ENCODE data around the gene MMP8. TPM values are rescaled to one million over a fixed set of nuclear protein-coding genes. Genes with fewer than 3 reads are reported as not detected.

The MMP8 gene, protein sequence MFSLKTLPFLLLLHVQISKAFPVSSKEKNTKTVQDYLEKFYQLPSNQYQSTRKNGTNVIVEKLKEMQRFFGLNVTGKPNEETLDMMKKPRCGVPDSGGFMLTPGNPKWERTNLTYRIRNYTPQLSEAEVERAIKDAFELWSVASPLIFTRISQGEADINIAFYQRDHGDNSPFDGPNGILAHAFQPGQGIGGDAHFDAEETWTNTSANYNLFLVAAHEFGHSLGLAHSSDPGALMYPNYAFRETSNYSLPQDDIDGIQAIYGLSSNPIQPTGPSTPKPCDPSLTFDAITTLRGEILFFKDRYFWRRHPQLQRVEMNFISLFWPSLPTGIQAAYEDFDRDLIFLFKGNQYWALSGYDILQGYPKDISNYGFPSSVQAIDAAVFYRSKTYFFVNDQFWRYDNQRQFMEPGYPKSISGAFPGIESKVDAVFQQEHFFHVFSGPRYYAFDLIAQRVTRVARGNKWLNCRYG
- not detected for total RNA-seq
- not detected for polyA plus RNA-seq

- no peak within 1 kb of the TSS for H3K27ac ChIP-seq (ENCODE audit: insufficient read depth, low read length, poor library complexity, severe bottlenecking)
- ATAC-seq (ENCODE audit: low read depth in 2 of 2): no peak
- no peak for DNase-seq
- H3K4me1 ChIP-seq (ENCODE audit: control insufficient read depth, insufficient read depth, low read length, poor library complexity, severe bottlenecking): no peaks in the 10 kb centered on the region
- Mint-ChIP-seq H3K27ac (no peak within 1 kb of the TSS), H3K27me3 (no peaks in the 10 kb centered on the region), H3K9me3 (peaks cover 0 to 4% (median 0%) of the 10 kb centered on the region in 7 donors), H3K36me3 (no peaks in the 10 kb centered on the region), H3K4me3 (no peak within 1 kb of the TSS), H3K4me1 (no peaks in the 10 kb centered on the region)
- H3K9me3 ChIP-seq (ENCODE audit: control insufficient read depth in 2 of 2, low read length in 2 of 2): no peaks in the 10 kb centered on the region
- no peak within 1 kb of the TSS for H3K4me3 ChIP-seq (ENCODE audit: low read depth, low read length)
- no peaks in the 10 kb centered on the region for H3K27me3 ChIP-seq (ENCODE audit: control insufficient read depth, insufficient read depth, low read length)
- no peaks in the 10 kb centered on the region for H3K36me3 ChIP-seq (ENCODE audit: control insufficient read depth, insufficient read depth, low read length)
Observed at GRCh38 chr11:102724904-102725500, at the start of gene MMP8. TSS of gene MMP8 (minus strand) at chr11:102724954. CDS start at chr11:102724855, 99 bp downstream.

DNA sequence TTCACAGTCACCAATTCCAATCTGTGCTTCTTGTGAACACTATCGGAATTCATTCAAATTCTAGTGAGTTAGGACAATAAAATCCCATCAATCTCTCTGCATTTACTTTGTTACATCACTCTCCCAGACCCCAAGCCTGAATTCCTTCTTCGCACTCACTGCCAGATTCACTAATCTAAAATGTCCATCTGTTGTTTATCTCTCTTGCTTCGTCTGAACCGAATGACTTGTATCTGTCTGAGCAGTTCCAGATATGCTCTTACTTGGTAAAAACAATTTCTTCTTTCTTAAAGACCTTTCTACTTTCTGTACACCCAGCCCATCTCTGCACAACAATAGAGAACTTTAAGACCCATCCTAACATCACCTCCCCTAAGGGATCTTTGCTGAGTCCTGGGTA, 48.6 kb upstream of the MMP8 start:
- ATAC-seq (ENCODE audit: low read depth in 2 of 2) (no peak), DNase-seq (no peak)
- no peaks in the 10 kb centered on the region for H3K4me1 ChIP-seq (ENCODE audit: control insufficient read depth, insufficient read depth, low read length, poor library complexity, severe bottlenecking)
- H3K4me3 Mint-ChIP-seq: no peak overlapping the region
- no peaks in the 10 kb centered on the region for H3K9me3 ChIP-seq (ENCODE audit: control insufficient read depth in 2 of 2, low read length in 2 of 2)
- H3K4me3 ChIP-seq (ENCODE audit: low read depth, low read length): no peak overlapping the region
- H3K36me3 Mint-ChIP-seq: no peaks in the 10 kb centered on the region
- H3K9me3 Mint-ChIP-seq: peaks cover 0 to 4% (median 0%) of the 10 kb centered on the region in 7 donors
- no peaks in the 10 kb centered on the region for H3K36me3 ChIP-seq (ENCODE audit: control insufficient read depth, insufficient read depth, low read length)
- H3K27ac ChIP-seq (ENCODE audit: insufficient read depth, low read length, poor library complexity, severe bottlenecking): no peak overlapping the region
- no peak overlapping the region for H3K27ac Mint-ChIP-seq
- no peaks in the 10 kb centered on the region for H3K4me1 Mint-ChIP-seq
- peaks cover 4% of the 10 kb centered on the region for H3K27me3 Mint-ChIP-seq
- H3K27me3 ChIP-seq (ENCODE audit: control insufficient read depth, insufficient read depth, low read length): no peaks in the 10 kb centered on the region

DNA sequence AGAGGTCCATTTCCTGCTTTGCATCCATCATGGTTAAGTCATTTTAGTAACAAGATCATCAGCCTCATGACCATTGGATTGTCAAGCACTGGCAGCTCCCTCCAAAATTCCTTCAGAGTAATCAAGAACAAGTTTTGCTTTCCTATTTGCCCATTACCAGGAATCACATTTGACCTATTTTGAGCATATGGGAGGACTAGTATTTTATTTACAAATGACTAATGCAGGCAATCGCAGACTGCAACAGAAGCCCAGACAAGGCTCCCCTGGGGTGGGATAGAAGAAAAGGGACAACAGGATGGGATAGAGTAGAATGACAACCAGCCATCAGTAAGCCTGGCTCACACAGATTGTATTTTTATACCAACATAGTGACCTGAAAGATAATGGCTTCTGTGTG, 46.6 kb upstream of the MMP8 start:
- no peaks in the 10 kb centered on the region for H3K36me3 ChIP-seq (ENCODE audit: control insufficient read depth, insufficient read depth, low read length)
- H3K4me3 Mint-ChIP-seq: no peak overlapping the region
- H3K27ac ChIP-seq (ENCODE audit: insufficient read depth, low read length, poor library complexity, severe bottlenecking): no peak overlapping the region
- no peaks in the 10 kb centered on the region for H3K9me3 ChIP-seq (ENCODE audit: control insufficient read depth in 2 of 2, low read length in 2 of 2)
- peaks cover 4% of the 10 kb centered on the region for H3K27me3 Mint-ChIP-seq
- H3K9me3 Mint-ChIP-seq: peaks cover 0 to 4% (median 0%) of the 10 kb centered on the region in 7 donors
- ATAC-seq (ENCODE audit: low read depth in 2 of 2): no peak
- no peak overlapping the region for H3K27ac Mint-ChIP-seq
- no peak overlapping the region for H3K4me3 ChIP-seq (ENCODE audit: low read depth, low read length)
- DNase-seq: no peak
- no peaks in the 10 kb centered on the region for H3K36me3 Mint-ChIP-seq
- H3K27me3 ChIP-seq (ENCODE audit: control insufficient read depth, insufficient read depth, low read length): peaks cover 3% of the 10 kb centered on the region
- no peaks in the 10 kb centered on the region for H3K4me1 ChIP-seq (ENCODE audit: control insufficient read depth, insufficient read depth, low read length, poor library complexity, severe bottlenecking)
- no peaks in the 10 kb centered on the region for H3K4me1 Mint-ChIP-seq

DNA sequence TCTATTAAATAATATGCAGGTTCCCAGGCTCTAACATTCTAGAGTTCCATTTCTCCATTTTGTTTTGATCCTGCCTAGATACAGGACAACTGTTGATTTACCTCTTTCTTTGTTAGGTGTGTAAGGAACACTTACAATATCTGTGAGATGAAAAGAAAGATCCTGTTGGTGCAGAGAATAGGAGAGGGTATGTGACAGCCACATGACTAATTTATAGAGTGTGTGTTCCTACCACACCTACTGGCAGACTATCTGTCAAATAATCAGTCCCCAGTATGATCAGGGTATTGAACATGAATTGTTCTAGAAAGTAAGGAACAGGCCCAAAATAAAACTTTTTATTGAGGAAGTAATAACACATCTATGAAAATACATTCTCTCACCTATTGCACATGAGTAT, 45.4 kb upstream of the MMP8 start:
- H3K4me3 ChIP-seq (ENCODE audit: low read depth, low read length): no peak overlapping the region
- no peak overlapping the region for H3K4me3 Mint-ChIP-seq
- no peaks in the 10 kb centered on the region for H3K36me3 Mint-ChIP-seq
- no peaks in the 10 kb centered on the region for H3K9me3 ChIP-seq (ENCODE audit: control insufficient read depth in 2 of 2, low read length in 2 of 2)
- no peak for ATAC-seq (ENCODE audit: low read depth in 2 of 2)
- no peaks in the 10 kb centered on the region for H3K36me3 ChIP-seq (ENCODE audit: control insufficient read depth, insufficient read depth, low read length)
- H3K27me3 Mint-ChIP-seq: peaks cover 4% of the 10 kb centered on the region
- no peaks in the 10 kb centered on the region for H3K4me1 ChIP-seq (ENCODE audit: control insufficient read depth, insufficient read depth, low read length, poor library complexity, severe bottlenecking)
- no peaks in the 10 kb centered on the region for H3K4me1 Mint-ChIP-seq
- H3K27ac ChIP-seq (ENCODE audit: insufficient read depth, low read length, poor library complexity, severe bottlenecking): no peak overlapping the region
- peaks cover 0 to 4% (median 0%) of the 10 kb centered on the region in 7 donors for H3K9me3 Mint-ChIP-seq
- peaks cover 3% of the 10 kb centered on the region for H3K27me3 ChIP-seq (ENCODE audit: control insufficient read depth, insufficient read depth, low read length)
- H3K27ac Mint-ChIP-seq: no peak overlapping the region
- DNase-seq: no peak

DNA sequence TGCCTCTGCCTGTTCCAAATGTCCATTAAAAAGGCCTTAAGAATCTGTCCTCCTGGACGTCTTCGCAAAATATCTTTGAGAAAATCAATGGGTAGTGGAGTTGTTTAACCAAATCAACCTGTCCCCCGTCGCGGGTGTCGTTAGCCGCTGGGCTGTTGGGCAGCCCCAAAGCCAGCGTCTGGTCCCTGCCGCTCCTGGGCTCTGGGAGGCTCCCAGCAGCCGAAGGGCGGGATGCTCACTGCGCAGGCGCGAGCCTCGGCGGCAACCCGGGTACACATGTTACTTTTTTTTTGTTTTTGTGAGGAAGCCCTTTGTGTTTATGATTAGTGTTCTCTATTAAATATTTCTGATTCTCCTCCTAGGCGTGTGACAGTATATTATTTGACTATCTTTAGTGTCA, 43.0 kb upstream of the MMP8 start:
- Mint-ChIP-seq H3K4me1 (no peaks in the 10 kb centered on the region), H3K4me3 (no peak overlapping the region), H3K27me3 (peaks cover 4% of the 10 kb centered on the region), H3K9me3 (peaks cover 0 to 4% (median 0%) of the 10 kb centered on the region in 7 donors), H3K27ac (no peak overlapping the region), H3K36me3 (no peaks in the 10 kb centered on the region)
- H3K9me3 ChIP-seq (ENCODE audit: control insufficient read depth in 2 of 2, low read length in 2 of 2): no peaks in the 10 kb centered on the region
- no peak overlapping the region for H3K4me3 ChIP-seq (ENCODE audit: low read depth, low read length)
- peaks cover 3% of the 10 kb centered on the region for H3K27me3 ChIP-seq (ENCODE audit: control insufficient read depth, insufficient read depth, low read length)
- no peak overlapping the region for H3K27ac ChIP-seq (ENCODE audit: insufficient read depth, low read length, poor library complexity, severe bottlenecking)
- no peaks in the 10 kb centered on the region for H3K4me1 ChIP-seq (ENCODE audit: control insufficient read depth, insufficient read depth, low read length, poor library complexity, severe bottlenecking)
- no peaks in the 10 kb centered on the region for H3K36me3 ChIP-seq (ENCODE audit: control insufficient read depth, insufficient read depth, low read length)
- ATAC-seq (ENCODE audit: low read depth in 2 of 2): no peak
- no peak for DNase-seq

DNA sequence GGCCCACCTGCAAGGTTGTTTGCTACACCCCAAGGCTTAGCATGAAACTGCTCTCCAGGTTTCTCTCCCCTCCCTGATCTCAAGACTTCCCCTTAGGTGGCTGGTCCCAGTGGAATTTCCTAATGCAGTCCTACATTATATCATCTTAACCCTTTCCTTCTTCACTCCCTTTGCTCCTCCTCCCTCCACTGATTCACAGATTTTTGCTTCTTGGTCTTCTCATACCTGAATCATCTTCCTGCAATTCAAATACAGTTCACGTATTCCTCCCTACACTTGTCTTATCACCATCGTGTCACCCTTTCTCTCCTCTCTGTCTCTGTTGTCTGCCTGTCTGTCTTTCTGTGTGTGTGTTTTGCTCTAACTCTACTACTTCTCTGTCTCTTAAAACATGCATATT, 38.7 kb upstream of the MMP8 start:
- Mint-ChIP-seq H3K36me3 (no peaks in the 10 kb centered on the region), H3K4me1 (no peaks in the 10 kb centered on the region), H3K27ac (peak overlapping the region in 1 of 3 donors; percentile 88), H3K9me3 (peaks cover 0 to 3% (median 0%) of the 10 kb centered on the region in 7 donors), H3K27me3 (no peaks in the 10 kb centered on the region), H3K4me3 (no peak overlapping the region)
- Histone ChIP-seq H3K27ac (ENCODE audit: insufficient read depth, low read length, poor library complexity, severe bottlenecking) (no peak overlapping the region), H3K36me3 (ENCODE audit: control insufficient read depth, insufficient read depth, low read length) (no peaks in the 10 kb centered on the region), H3K9me3 (ENCODE audit: control insufficient read depth in 2 of 2, low read length in 2 of 2) (no peaks in the 10 kb centered on the region), H3K27me3 (ENCODE audit: control insufficient read depth, insufficient read depth, low read length) (peaks cover 3% of the 10 kb centered on the region), H3K4me3 (ENCODE audit: low read depth, low read length) (no peak overlapping the region), H3K4me1 (ENCODE audit: control insufficient read depth, insufficient read depth, low read length, poor library complexity, severe bottlenecking) (no peaks in the 10 kb centered on the region)
- DNase-seq: no peak
- ATAC-seq (ENCODE audit: low read depth in 2 of 2): no peak

DNA sequence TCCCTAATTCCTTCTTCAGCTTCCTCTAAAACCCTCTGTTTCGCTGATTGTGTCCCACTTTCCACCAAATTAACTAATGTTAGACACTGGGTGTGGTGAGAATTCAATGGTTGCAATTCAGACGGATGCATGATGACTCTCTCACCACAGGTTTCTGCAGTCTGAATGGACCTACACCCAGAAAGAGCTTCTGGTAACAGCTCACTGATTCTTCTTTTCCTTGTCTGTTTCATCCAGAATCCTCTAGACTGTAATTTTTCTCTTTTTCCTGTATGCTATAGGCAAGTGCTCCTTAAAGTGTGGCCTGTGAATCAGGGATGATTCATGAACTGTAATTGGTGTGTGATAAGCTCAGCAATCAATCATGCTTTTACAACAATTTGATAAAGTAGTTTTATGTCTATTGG, 37.6 kb upstream of the MMP8 start:
- peaks cover 3% of the 10 kb centered on the region for H3K27me3 ChIP-seq (ENCODE audit: control insufficient read depth, insufficient read depth, low read length)
- peaks cover under 1% of the 10 kb centered on the region for H3K27me3 Mint-ChIP-seq

More for the DNA sequence above, 37.6 kb upstream of the MMP8 start:
- no peaks in the 10 kb centered on the region for H3K4me1 ChIP-seq (ENCODE audit: control insufficient read depth, insufficient read depth, low read length, poor library complexity, severe bottlenecking)
- Mint-ChIP-seq H3K36me3 (no peaks in the 10 kb centered on the region), H3K4me3 (no peak overlapping the region), H3K9me3 (peaks cover 0 to 3% (median 0%) of the 10 kb centered on the region in 7 donors), H3K27ac (no peak overlapping the region), H3K4me1 (no peaks in the 10 kb centered on the region)
- H3K27ac ChIP-seq (ENCODE audit: insufficient read depth, low read length, poor library complexity, severe bottlenecking): no peak overlapping the region
- DNase-seq: no peak
- H3K9me3 ChIP-seq (ENCODE audit: control insufficient read depth in 2 of 2, low read length in 2 of 2): no peaks in the 10 kb centered on the region
- H3K36me3 ChIP-seq (ENCODE audit: control insufficient read depth, insufficient read depth, low read length): no peaks in the 10 kb centered on the region
- no peak overlapping the region for H3K4me3 ChIP-seq (ENCODE audit: low read depth, low read length)
- ATAC-seq (ENCODE audit: low read depth in 2 of 2): no peak
